ENCODE measurements around the gene PDK2. TPM values are rescaled to one million over a fixed set of nuclear protein-coding genes. Genes with fewer than 3 reads are reported as not detected.
A peak's percentile ranks its signal among the peaks of the same experiment; 100 is the strongest.

Gene PDK2
- total RNA-seq, 1 donor from 2014 or later: 44.9 TPM

- no peak overlapping the region for H3K4me3 Mint-ChIP-seq
- H3K27me3 Mint-ChIP-seq: peaks cover 11% of the 10 kb centered on the region
These were observed 31.4 kb upstream of the PDK2 start for GRCh38 chr17:50063561-50064252.

GRCh38 chr17:50064253-50065001, 30.7 kb upstream of the PDK2 start:
- no peak for TF ChIP-seq CTCF (conservative IDR thresholded peaks at IDR 0.05)
- peaks cover 6% of the 10 kb centered on the region for H3K27me3 Mint-ChIP-seq
- peaks cover 12% of the 10 kb centered on the region for H3K4me1 Mint-ChIP-seq (ENCODE audit: unreplicated experiment)
- H3K4me3 Mint-ChIP-seq: no peak overlapping the region
- peaks cover 3% of the 10 kb centered on the region for H3K36me3 Mint-ChIP-seq
- H3K27ac Mint-ChIP-seq: peak overlapping the region; percentile 50
- DNase-seq (ENCODE audit: extremely low spot score, unreplicated experiment): no peak
- H3K9me3 Mint-ChIP-seq: no peaks in the 10 kb centered on the region

More at GRCh38 chr17:50063561-50064252, 31.4 kb upstream of the PDK2 start:
- no peak for DNase-seq (ENCODE audit: extremely low spot score, unreplicated experiment)
- no peak for TF ChIP-seq CTCF (conservative IDR thresholded peaks at IDR 0.05)
- Mint-ChIP-seq H3K27ac (peak overlapping the region; percentile 48), H3K4me1 (ENCODE audit: unreplicated experiment) (peaks cover 14% of the 10 kb centered on the region), H3K36me3 (peaks cover 3% of the 10 kb centered on the region), H3K9me3 (no peaks in the 10 kb centered on the region)

- no peak for TF ChIP-seq CTCF (conservative IDR thresholded peaks at IDR 0.05)
- DNase-seq (ENCODE audit: extremely low spot score, unreplicated experiment): no peak
- Mint-ChIP-seq H3K4me1 (ENCODE audit: unreplicated experiment) (peaks cover 10% of the 10 kb centered on the region), H3K9me3 (no peaks in the 10 kb centered on the region), H3K4me3 (no peak overlapping the region), H3K27me3 (peaks cover 4% of the 10 kb centered on the region), H3K27ac (peak overlapping the region; percentile 50), H3K36me3 (peaks cover 3% of the 10 kb centered on the region)
These were observed 30.1 kb upstream of the PDK2 start for GRCh38 chr17:50065056-50065455.

GRCh38 chr17:50066995-50067394, 28.2 kb upstream of the PDK2 start:
- H3K9me3 Mint-ChIP-seq: no peaks in the 10 kb centered on the region
- peaks cover 4% of the 10 kb centered on the region for H3K27me3 Mint-ChIP-seq

GRCh38 chr17:50067996-50068395, 27.2 kb upstream of the PDK2 start:
- DNase-seq (ENCODE audit: extremely low spot score, unreplicated experiment): no peak
- no peak overlapping the region for H3K27ac Mint-ChIP-seq
- H3K36me3 Mint-ChIP-seq: peaks cover 3% of the 10 kb centered on the region
- H3K27me3 Mint-ChIP-seq: peaks cover 4% of the 10 kb centered on the region
- H3K9me3 Mint-ChIP-seq: no peaks in the 10 kb centered on the region
- H3K4me1 Mint-ChIP-seq (ENCODE audit: unreplicated experiment): peaks cover 10% of the 10 kb centered on the region
- no peak for TF ChIP-seq CTCF (conservative IDR thresholded peaks at IDR 0.05)
- no peak overlapping the region for H3K4me3 Mint-ChIP-seq

More at GRCh38 chr17:50066995-50067394, 28.2 kb upstream of the PDK2 start:
- Mint-ChIP-seq H3K4me1 (ENCODE audit: unreplicated experiment) (peaks cover 10% of the 10 kb centered on the region), H3K27ac (no peak overlapping the region), H3K36me3 (peaks cover 3% of the 10 kb centered on the region), H3K4me3 (no peak overlapping the region)
- no peak for TF ChIP-seq CTCF (conservative IDR thresholded peaks at IDR 0.05)
- DNase-seq (ENCODE audit: extremely low spot score, unreplicated experiment): no peak

All from type B pancreatic cell (in vitro differentiated cells).